Liver (tissue), 9 donors: ENCODE data around the gene THAP8. TPM values are rescaled to one million over a fixed set of nuclear protein-coding genes. Genes with fewer than 3 reads are reported as not detected.
"Not testable (repeated sequence)": the region's sequence is repeated elsewhere in the genome, so short reads cannot be mapped to it uniquely, and the experiment has no call there.

Experiments used
- DNase-seq: peaks from one replicate; pipeline ENCODE4 v3.0.0-alpha.2; 2017; ENCODE audit warnings: low spot score
- H3K27ac ChIP-seq, 2 donors: one replicate each; pipeline ENCODE4 v1.7.0; 2013; ENCODE audit warnings: inconsistent platforms in 2 of 2, low read length in 2 of 2, control low read depth in 1 of 2, low read depth in 1 of 2, mild to moderate bottlenecking in 1 of 2
- H3K27me3 ChIP-seq, 4 donors: one replicate each; pipeline versions ENCODE4 v1.6.1 to v1.7.0; 2013; ENCODE audit warnings: low read length in 3 of 4, inconsistent platforms in 1 of 4, mild to moderate bottlenecking in 1 of 4, moderate library complexity in 1 of 4; ENCODE audit not compliant: control insufficient read depth in 4 of 4, insufficient read depth in 4 of 4
- H3K36me3 ChIP-seq, 4 donors: one replicate each; pipeline versions ENCODE4 v1.6.1 to v1.7.0; 2013; ENCODE audit warnings: low read length in 3 of 4, mild to moderate bottlenecking in 3 of 4, low read depth in 1 of 4, moderate library complexity in 1 of 4; ENCODE audit not compliant: control insufficient read depth in 4 of 4, insufficient read depth in 3 of 4
- H3K4me1 ChIP-seq, 4 donors: one replicate each; pipeline versions ENCODE4 v1.6.1 to v1.7.0; 2013; ENCODE audit warnings: low read length in 3 of 4, mild to moderate bottlenecking in 3 of 4, moderate library complexity in 1 of 4; ENCODE audit not compliant: control insufficient read depth in 4 of 4, insufficient read depth in 4 of 4
- H3K4me3 ChIP-seq, 3 donors: one replicate each; pipeline versions ENCODE4 v1.6.1 to v1.7.0; 2013; ENCODE audit warnings: low read length in 3 of 3, control low read depth in 1 of 3, low read depth in 1 of 3, mild to moderate bottlenecking in 1 of 3
- H3K9ac ChIP-seq, 2 donors: one replicate each; pipeline ENCODE4 v1.7.0; 2013; ENCODE audit warnings: low read length in 2 of 2, mild to moderate bottlenecking in 2 of 2, moderate library complexity in 2 of 2, control low read depth in 1 of 2, low read depth in 1 of 2
- H3K9me3 ChIP-seq, 4 donors: one replicate each; pipeline versions ENCODE4 v1.6.1 to v1.7.0; 2013; ENCODE audit warnings: low read length in 3 of 4; ENCODE audit not compliant: control insufficient read depth in 4 of 4
- EGR1 ChIP-seq, 2 donors: IDR thresholded peaks; 2 replicates each; pipeline ENCODE4 v1.6.1; 2016 to 2018; ENCODE audit warnings: antibody characterized with exemption in 2 of 2, low read depth in 2 of 2
- FOXA1 ChIP-seq: IDR thresholded peaks from 2 replicates; pipeline ENCODE4 v1.6.1; 2016; ENCODE audit warnings: antibody characterized with exemption
- FOXA2 ChIP-seq: IDR thresholded peaks from 2 replicates; pipeline ENCODE4 v1.6.1; 2016; ENCODE audit warnings: antibody characterized with exemption
- GABPA ChIP-seq, 2 donors: IDR thresholded peaks in 1 of 2; conservative IDR thresholded peaks in 1 of 2; 2 replicates each; pipeline ENCODE4 v1.6.1; 2016; ENCODE audit warnings: antibody characterized with exemption in 2 of 2, mild to moderate bottlenecking in 1 of 2, moderate library complexity in 1 of 2
- HNF4A ChIP-seq, 2 donors: conservative IDR thresholded peaks; 2 replicates each; pipeline ENCODE4 v1.6.1; 2016; ENCODE audit warnings: antibody characterized with exemption in 2 of 2, mild to moderate bottlenecking in 2 of 2
- HNF4G ChIP-seq: IDR thresholded peaks from 2 replicates; pipeline ENCODE4 v1.6.1; 2016; ENCODE audit warnings: antibody characterized with exemption
- JUND ChIP-seq, 2 donors: IDR thresholded peaks; 2 replicates each; pipeline ENCODE4 v1.6.1; 2016; ENCODE audit warnings: antibody characterized with exemption in 2 of 2
- NR2F2 ChIP-seq: IDR thresholded peaks from 2 replicates; pipeline ENCODE4 v1.6.1; 2016; ENCODE audit warnings: antibody characterized with exemption
- RAD21 ChIP-seq, 2 donors: IDR thresholded peaks; 2 replicates each; pipeline ENCODE4 v1.6.1; 2016; ENCODE audit warnings: antibody characterized with exemption in 2 of 2, mild to moderate bottlenecking in 2 of 2
- RXRA ChIP-seq, 2 donors: IDR thresholded peaks; 2 replicates each; pipeline ENCODE4 v1.6.1; 2017 to 2018; ENCODE audit warnings: antibody characterized with exemption in 2 of 2, mild to moderate bottlenecking in 1 of 2
- SP1 ChIP-seq: IDR thresholded peaks from 2 replicates; pipeline ENCODE4 v1.6.1; 2018; ENCODE audit warnings: antibody characterized with exemption, mild to moderate bottlenecking
- TAF1 ChIP-seq: conservative IDR thresholded peaks from 2 replicates; pipeline ENCODE4 v1.6.1; 2016; ENCODE audit warnings: antibody characterized with exemption, mild to moderate bottlenecking
- YY1 ChIP-seq: IDR thresholded peaks from 2 replicates; pipeline ENCODE4 v1.6.1; 2016; ENCODE audit warnings: antibody characterized with exemption, mild to moderate bottlenecking
- WGBS: extraction: QIAGEN DNeasy Blood & Tissue Kit; methylation state at CpG from one replicate; pipeline ENCODE4 v1.1.7; 2013; 5-methylcytosine and 5-hydroxymethylcytosine counted together
- polyA plus RNA-seq, 2 donors: library from polyadenylated mRNA; stranded (reverse) in 1 of 2; unstranded in 1 of 2; fragments of 200-250 nt in 1 of 2; fragments of >200 nt in 1 of 2; fragmentation: Nextera tagmentation in 1 of 2; extraction: Ambion mirVana in 1 of 2; gene quantifications; one replicate each; pipeline versions ENCODE4 v1.2.1 to v1.2.3, GENCODE V29; 2013 to 2015
- total RNA-seq, 2 donors: library from RNA; depleted of rRNA; stranded (reverse); fragments of >200 nt; gene quantifications; one replicate each; pipeline ENCODE4 v1.2.3, GENCODE V29; 2014
- TF ChIP-seq, protein P1 (sequence below): IDR thresholded peaks from 2 replicates; pipeline ENCODE4 v1.6.1; 2016; ENCODE audit warnings: antibody characterized with exemption
- TF ChIP-seq, protein P2 (sequence below): IDR thresholded peaks from 2 replicates; pipeline ENCODE4 v1.6.1; 2016; ENCODE audit warnings: antibody characterized with exemption
- TF ChIP-seq, protein P3 (sequence below): IDR thresholded peaks from 2 replicates; pipeline ENCODE4 v1.6.1; 2016; ENCODE audit warnings: antibody characterized with exemption, mild to moderate bottlenecking
- TF ChIP-seq, protein P4 (sequence below): fragments of 150-350 bp; IDR thresholded peaks from 2 replicates; pipeline ENCODE4 v1.5.1; 2017; ENCODE audit warnings: improper control_type of control experiment, low read depth, low read length; ENCODE audit not compliant: missing input control
- TF ChIP-seq, protein P5 (sequence below): IDR thresholded peaks from 2 replicates; pipeline ENCODE4 v1.6.1; 2016; ENCODE audit warnings: antibody characterized with exemption
- donor health status: healthy.
- donor health status: healthy.
- donor health status: healthy.
- donor health status: healthy.
- donor health status: healthy.

Gene THAP8
- total and polyA plus RNA-seq, 4 donors, result 1.8 to 4.4 (median 3.3) TPM

DNA sequence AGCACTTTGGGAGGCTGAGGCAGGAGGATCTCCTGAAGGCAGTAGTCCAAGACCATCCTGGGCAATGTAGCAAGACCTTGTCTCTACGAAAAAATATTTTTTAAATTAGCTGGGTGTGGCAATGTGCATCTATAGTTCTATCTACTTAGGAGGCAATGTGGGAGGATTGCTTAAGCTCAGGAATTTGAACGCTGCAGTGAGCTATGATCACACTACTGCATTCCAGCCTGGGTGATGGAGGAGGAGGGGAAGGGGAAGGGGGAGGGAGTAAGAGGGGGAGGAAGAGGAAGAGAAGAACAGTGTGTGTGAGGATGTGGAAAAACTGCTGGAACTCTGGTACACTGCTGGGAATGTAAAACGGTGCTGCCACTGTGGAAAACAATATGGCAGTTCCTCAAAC lies 12.3 kb downstream of the THAP8 start:
- no peak overlapping the region for H3K4me3 ChIP-seq
- H3K9me3 ChIP-seq, result no peaks in the 10 kb centered on the region
- DNase-seq, result no peak
- H3K4me1 ChIP-seq, result no peaks in the 10 kb centered on the region
- TF ChIP-seq NR2F2 (no peak), FOXA2 (no peak), GABPA (IDR thresholded peaks at IDR 0.05 in 1 of 2, conservative IDR thresholded peaks at IDR 0.05 in 1 of 2) (no peak), TAF1 (no peak), YY1 (no peak), FOXA1 (no peak), HNF4A (conservative IDR thresholded peaks at IDR 0.05) (no peak), SP1 (no peak), JUND (IDR thresholded peaks at IDR 0.05) (no peak), RAD21 (IDR thresholded peaks at IDR 0.05) (no peak), RXRA (IDR thresholded peaks at IDR 0.05) (no peak), EGR1 (IDR thresholded peaks at IDR 0.05; ENCODE audit: low read depth in 2 of 2) (no peak), HNF4G (no peak)
- TF ChIP-seq, protein P1, sequence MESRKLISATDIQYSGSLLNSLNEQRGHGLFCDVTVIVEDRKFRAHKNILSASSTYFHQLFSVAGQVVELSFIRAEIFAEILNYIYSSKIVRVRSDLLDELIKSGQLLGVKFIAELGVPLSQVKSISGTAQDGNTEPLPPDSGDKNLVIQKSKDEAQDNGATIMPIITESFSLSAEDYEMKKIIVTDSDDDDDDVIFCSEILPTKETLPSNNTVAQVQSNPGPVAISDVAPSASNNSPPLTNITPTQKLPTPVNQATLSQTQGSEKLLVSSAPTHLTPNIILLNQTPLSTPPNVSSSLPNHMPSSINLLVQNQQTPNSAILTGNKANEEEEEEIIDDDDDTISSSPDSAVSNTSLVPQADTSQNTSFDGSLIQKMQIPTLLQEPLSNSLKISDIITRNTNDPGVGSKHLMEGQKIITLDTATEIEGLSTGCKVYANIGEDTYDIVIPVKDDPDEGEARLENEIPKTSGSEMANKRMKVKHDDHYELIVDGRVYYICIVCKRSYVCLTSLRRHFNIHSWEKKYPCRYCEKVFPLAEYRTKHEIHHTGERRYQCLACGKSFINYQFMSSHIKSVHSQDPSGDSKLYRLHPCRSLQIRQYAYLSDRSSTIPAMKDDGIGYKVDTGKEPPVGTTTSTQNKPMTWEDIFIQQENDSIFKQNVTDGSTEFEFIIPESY, result no peak
- TF ChIP-seq, protein P2, sequence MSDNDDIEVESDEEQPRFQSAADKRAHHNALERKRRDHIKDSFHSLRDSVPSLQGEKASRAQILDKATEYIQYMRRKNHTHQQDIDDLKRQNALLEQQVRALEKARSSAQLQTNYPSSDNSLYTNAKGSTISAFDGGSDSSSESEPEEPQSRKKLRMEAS, result no peak
- TF ChIP-seq, protein P3, sequence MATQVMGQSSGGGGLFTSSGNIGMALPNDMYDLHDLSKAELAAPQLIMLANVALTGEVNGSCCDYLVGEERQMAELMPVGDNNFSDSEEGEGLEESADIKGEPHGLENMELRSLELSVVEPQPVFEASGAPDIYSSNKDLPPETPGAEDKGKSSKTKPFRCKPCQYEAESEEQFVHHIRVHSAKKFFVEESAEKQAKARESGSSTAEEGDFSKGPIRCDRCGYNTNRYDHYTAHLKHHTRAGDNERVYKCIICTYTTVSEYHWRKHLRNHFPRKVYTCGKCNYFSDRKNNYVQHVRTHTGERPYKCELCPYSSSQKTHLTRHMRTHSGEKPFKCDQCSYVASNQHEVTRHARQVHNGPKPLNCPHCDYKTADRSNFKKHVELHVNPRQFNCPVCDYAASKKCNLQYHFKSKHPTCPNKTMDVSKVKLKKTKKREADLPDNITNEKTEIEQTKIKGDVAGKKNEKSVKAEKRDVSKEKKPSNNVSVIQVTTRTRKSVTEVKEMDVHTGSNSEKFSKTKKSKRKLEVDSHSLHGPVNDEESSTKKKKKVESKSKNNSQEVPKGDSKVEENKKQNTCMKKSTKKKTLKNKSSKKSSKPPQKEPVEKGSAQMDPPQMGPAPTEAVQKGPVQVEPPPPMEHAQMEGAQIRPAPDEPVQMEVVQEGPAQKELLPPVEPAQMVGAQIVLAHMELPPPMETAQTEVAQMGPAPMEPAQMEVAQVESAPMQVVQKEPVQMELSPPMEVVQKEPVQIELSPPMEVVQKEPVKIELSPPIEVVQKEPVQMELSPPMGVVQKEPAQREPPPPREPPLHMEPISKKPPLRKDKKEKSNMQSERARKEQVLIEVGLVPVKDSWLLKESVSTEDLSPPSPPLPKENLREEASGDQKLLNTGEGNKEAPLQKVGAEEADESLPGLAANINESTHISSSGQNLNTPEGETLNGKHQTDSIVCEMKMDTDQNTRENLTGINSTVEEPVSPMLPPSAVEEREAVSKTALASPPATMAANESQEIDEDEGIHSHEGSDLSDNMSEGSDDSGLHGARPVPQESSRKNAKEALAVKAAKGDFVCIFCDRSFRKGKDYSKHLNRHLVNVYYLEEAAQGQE, result no peak
- TF ChIP-seq, protein P4, sequence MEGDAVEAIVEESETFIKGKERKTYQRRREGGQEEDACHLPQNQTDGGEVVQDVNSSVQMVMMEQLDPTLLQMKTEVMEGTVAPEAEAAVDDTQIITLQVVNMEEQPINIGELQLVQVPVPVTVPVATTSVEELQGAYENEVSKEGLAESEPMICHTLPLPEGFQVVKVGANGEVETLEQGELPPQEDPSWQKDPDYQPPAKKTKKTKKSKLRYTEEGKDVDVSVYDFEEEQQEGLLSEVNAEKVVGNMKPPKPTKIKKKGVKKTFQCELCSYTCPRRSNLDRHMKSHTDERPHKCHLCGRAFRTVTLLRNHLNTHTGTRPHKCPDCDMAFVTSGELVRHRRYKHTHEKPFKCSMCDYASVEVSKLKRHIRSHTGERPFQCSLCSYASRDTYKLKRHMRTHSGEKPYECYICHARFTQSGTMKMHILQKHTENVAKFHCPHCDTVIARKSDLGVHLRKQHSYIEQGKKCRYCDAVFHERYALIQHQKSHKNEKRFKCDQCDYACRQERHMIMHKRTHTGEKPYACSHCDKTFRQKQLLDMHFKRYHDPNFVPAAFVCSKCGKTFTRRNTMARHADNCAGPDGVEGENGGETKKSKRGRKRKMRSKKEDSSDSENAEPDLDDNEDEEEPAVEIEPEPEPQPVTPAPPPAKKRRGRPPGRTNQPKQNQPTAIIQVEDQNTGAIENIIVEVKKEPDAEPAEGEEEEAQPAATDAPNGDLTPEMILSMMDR, result no peak
- TF ChIP-seq, protein P5, sequence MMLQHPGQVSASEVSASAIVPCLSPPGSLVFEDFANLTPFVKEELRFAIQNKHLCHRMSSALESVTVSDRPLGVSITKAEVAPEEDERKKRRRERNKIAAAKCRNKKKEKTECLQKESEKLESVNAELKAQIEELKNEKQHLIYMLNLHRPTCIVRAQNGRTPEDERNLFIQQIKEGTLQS, result no peak
- H3K27me3 ChIP-seq, result no peaks in the 10 kb centered on the region
- H3K27ac ChIP-seq, result no peak overlapping the region
- 58% methylated on average over 3 of the region's 3 CpGs for WGBS
- peaks cover 0 to 3% (median 0%) of the 10 kb centered on the region in 4 donors for H3K36me3 ChIP-seq
- H3K9ac ChIP-seq, result no peak overlapping the region

DNA sequence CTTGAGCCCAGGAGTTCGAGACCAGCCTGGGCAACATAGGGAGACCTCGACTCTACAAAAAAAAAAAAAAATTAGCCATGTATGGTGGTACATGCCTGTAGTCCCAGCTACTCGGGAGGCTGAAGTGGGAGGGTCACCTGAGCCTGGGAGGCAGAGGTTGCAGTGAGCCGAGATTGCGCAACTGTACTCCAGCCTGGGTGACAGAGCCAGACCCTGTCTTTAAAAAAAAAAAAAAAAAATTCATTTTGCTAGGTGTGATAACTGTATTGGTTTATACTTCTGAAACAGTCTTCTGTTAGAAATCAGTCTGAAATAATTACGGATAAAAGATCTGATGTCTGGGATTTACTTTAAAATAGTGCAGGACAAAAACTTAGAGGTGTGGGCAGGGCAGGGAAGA lies 13.0 kb downstream of the THAP8 start:
- not testable (repeated sequence) for H3K9ac ChIP-seq, H3K4me3 ChIP-seq, H3K36me3 ChIP-seq, H3K27ac ChIP-seq, H3K4me1 ChIP-seq, H3K9me3 ChIP-seq, H3K27me3 ChIP-seq, DNase-seq
- WGBS, result 71% methylated on average over 6 of the region's 6 CpGs
